DND-41 (cell line): ENCODE data around the gene BPIFA2.

Source experiments
- ATAC-seq: fragments of 200-7000 bp; cut with Tn5 transposase; 3 replicates; pipeline ENCODE4 v1.9.1; 2021; ENCODE audit warnings: low read depth; ENCODE audit not compliant: insufficient read depth
- DNase-seq: peaks from one replicate; pipeline ENCODE4 v3.0.0-alpha.2; 2020
- H2AFZ ChIP-seq: 2 replicates; pipeline ENCODE4 v1.6.0; 2012; ENCODE audit warnings: low read depth, low read length
- H3K27ac ChIP-seq: 2 replicates; pipeline ENCODE4 v1.5.1; 2012; ENCODE audit warnings: low read length, inconsistent platforms
- H3K27me3 ChIP-seq: fragments of 200-600 bp; sonication (generic); 2 replicates; pipeline ENCODE4 v1.6.0; 2012; ENCODE audit warnings: low read length, mild to moderate bottlenecking, inconsistent platforms; ENCODE audit not compliant: insufficient read depth, poor library complexity
- H3K36me3 ChIP-seq: 2 replicates; pipeline ENCODE4 v1.5.1; 2012; ENCODE audit warnings: low read length, inconsistent platforms; ENCODE audit not compliant: insufficient read depth
- H3K4me1 ChIP-seq: 2 replicates; pipeline ENCODE4 v1.5.1; 2012; ENCODE audit warnings: mild to moderate bottlenecking, low read length; ENCODE audit not compliant: insufficient read depth
- H3K4me2 ChIP-seq: 2 replicates; pipeline ENCODE4 v1.6.0; 2012; ENCODE audit warnings: mild to moderate bottlenecking, moderate library complexity, low read length, inconsistent platforms; ENCODE audit not compliant: insufficient read depth
- H3K4me3 ChIP-seq, 2 experiments: fragments of 200-600 bp in 1 of 2; shearing (Covaris generic) in 1 of 2; 2 replicates each; pipeline ENCODE4 v1.5.1; 2012 to 2016; ENCODE audit warnings: inconsistent platforms in 2 of 2, low read length in 2 of 2, mild to moderate bottlenecking in 2 of 2, low read depth in 1 of 2, moderate library complexity in 1 of 2
- H3K79me2 ChIP-seq: 2 replicates; pipeline ENCODE4 v1.6.0; 2012; ENCODE audit warnings: low read length, inconsistent platforms; ENCODE audit not compliant: insufficient read depth
- H3K9ac ChIP-seq: 2 replicates; pipeline ENCODE4 v1.6.0; 2012; ENCODE audit warnings: low read depth, mild to moderate bottlenecking, inconsistent platforms, low read length, moderate library complexity
- H3K9me3 ChIP-seq: 2 replicates; pipeline ENCODE4 v1.5.1; 2012; ENCODE audit warnings: low read length, moderate library complexity, mild to moderate bottlenecking, inconsistent platforms; ENCODE audit not compliant: insufficient read depth, severe bottlenecking
- H4K20me1 ChIP-seq: 2 replicates; pipeline ENCODE4 v1.6.0; 2012; ENCODE audit warnings: low read length; ENCODE audit not compliant: insufficient read depth
- EZH2 ChIP-seq: IDR thresholded peaks from 3 replicates; pipeline ENCODE4 v1.6.1; 2012; ENCODE audit warnings: borderline replicate concordance, low read depth, mild to moderate bottlenecking, moderate library complexity, low read length, inconsistent platforms; ENCODE audit not compliant: severe bottlenecking
- TF ChIP-seq, protein P1 (sequence below): IDR thresholded peaks from 2 replicates; pipeline ENCODE4 v1.5.1; 2012; ENCODE audit warnings: borderline replicate concordance, low read length, moderate library complexity, mild to moderate bottlenecking; ENCODE audit not compliant: poor library complexity, severe bottlenecking; ENCODE audit errors: extremely low read depth

The BPIFA2 gene

GRCh38 chr20:33162313-33162712, 5.6 kb upstream of the BPIFA2 start:
- DNase-seq = no peak
- TF ChIP-seq, protein P1, sequence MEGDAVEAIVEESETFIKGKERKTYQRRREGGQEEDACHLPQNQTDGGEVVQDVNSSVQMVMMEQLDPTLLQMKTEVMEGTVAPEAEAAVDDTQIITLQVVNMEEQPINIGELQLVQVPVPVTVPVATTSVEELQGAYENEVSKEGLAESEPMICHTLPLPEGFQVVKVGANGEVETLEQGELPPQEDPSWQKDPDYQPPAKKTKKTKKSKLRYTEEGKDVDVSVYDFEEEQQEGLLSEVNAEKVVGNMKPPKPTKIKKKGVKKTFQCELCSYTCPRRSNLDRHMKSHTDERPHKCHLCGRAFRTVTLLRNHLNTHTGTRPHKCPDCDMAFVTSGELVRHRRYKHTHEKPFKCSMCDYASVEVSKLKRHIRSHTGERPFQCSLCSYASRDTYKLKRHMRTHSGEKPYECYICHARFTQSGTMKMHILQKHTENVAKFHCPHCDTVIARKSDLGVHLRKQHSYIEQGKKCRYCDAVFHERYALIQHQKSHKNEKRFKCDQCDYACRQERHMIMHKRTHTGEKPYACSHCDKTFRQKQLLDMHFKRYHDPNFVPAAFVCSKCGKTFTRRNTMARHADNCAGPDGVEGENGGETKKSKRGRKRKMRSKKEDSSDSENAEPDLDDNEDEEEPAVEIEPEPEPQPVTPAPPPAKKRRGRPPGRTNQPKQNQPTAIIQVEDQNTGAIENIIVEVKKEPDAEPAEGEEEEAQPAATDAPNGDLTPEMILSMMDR = no peak
- no peak for TF ChIP-seq EZH2
- H3K36me3 ChIP-seq = no peaks in the 10 kb centered on the region
- H3K9ac ChIP-seq = no peak overlapping the region
- peaks cover 5% of the 10 kb centered on the region for H3K27me3 ChIP-seq
- H3K9me3 ChIP-seq = no peaks in the 10 kb centered on the region
- H3K4me3 ChIP-seq = no peak overlapping the region
- no peak overlapping the region for H3K27ac ChIP-seq
- no peaks in the 10 kb centered on the region for H3K4me1 ChIP-seq
- no peaks in the 10 kb centered on the region for H4K20me1 ChIP-seq
- no peak for ATAC-seq
- no peak overlapping the region for H3K4me2 ChIP-seq
- no peak overlapping the region for H2AFZ ChIP-seq
- H3K79me2 ChIP-seq = no peaks in the 10 kb centered on the region

GRCh38 chr20:33162753-33163152, 5.2 kb upstream of the BPIFA2 start:
- Histone ChIP-seq H3K9ac (no peak overlapping the region), H4K20me1 (no peaks in the 10 kb centered on the region), H3K4me2 (no peak overlapping the region), H3K36me3 (no peaks in the 10 kb centered on the region), H2AFZ (no peak overlapping the region), H3K4me1 (no peaks in the 10 kb centered on the region), H3K4me3 (no peak overlapping the region), H3K9me3 (no peaks in the 10 kb centered on the region), H3K79me2 (no peaks in the 10 kb centered on the region), H3K27ac (no peak overlapping the region), H3K27me3 (peaks cover 5% of the 10 kb centered on the region)
- ATAC-seq (no peak), DNase-seq (no peak)
- no peak for TF ChIP-seq EZH2
- TF ChIP-seq, protein P1 = no peak

DNA sequence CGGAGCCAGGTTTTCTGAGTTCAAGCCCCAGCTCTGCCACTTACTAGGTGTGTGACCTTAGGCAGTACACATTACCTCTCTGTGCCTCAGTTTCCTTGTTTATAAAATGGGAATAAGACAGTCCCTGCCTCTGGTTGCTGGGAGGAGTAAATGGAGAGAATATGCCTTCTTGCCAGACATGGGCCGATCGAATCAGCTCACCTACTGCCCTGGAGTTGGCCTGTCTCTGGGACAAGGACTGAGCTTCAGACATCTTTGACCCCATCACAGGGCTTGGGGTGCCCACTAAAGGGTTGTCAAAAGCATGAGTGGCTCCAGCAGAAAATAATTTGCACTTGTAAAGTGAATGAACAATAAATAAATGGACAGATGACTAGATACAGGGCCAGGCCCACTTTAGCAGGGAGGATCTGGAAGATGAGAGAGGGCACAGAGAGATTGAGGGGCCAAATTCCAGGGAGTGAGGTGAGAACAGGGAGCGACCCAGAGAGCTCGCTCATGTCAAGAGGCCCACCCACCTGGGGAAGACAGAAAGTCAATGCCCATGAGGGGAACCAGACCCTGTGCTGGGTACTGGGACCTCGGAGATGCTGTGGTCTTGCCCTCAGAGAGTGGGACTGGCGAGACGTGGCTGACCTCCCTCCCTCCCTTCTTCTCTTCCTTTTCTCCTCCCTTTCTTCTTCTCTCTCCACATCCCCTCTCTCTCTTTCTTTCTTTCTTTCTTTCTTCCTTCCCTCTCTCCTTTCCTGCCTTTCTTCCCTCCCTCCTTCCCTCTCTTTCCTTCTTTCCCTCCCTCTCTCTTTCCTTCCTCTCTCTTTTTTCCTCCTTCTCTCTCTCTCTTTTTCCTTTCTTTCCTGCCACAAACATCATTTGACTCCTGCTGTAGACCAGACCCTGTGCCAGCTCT, 3.9 kb upstream of the BPIFA2 start:
- H3K9ac ChIP-seq = no peak overlapping the region
- no peak overlapping the region for H3K4me2 ChIP-seq
- no peaks in the 10 kb centered on the region for H3K36me3 ChIP-seq
- H3K79me2 ChIP-seq = no peaks in the 10 kb centered on the region
- H3K4me1 ChIP-seq = no peaks in the 10 kb centered on the region
- H3K9me3 ChIP-seq = peaks cover 4% of the 10 kb centered on the region
- no peak for TF ChIP-seq EZH2
- TF ChIP-seq, protein P1 = no peak
- H2AFZ ChIP-seq = no peak overlapping the region
- no peak for DNase-seq
- no peak for ATAC-seq
- no peaks in the 10 kb centered on the region for H4K20me1 ChIP-seq
- no peak overlapping the region for H3K4me3 ChIP-seq
- no peaks in the 10 kb centered on the region for H3K27me3 ChIP-seq
- no peak overlapping the region for H3K27ac ChIP-seq
